Erythroblast (primary cell): ENCODE measurements around the gene CFLAR.
A peak's percentile ranks its signal among the peaks of the same experiment; 100 is the strongest.

Source experiments
- DNase-seq, 2 experiments: peaks; one replicate each; lab custom pipeline; 2025; lab: John Stamatoyannopoulos, UW
- GATA1 ChIP-seq: IDR thresholded peaks from 2 replicates; pipeline ENCODE4 v1.6.1; 2011; ENCODE audit warnings: low read depth, mild to moderate bottlenecking, control low read depth, low read length, moderate library complexity
- POLR2A ChIP-seq: IDR thresholded peaks from 2 replicates; pipeline ENCODE4 v1.6.1; 2011; ENCODE audit warnings: mild to moderate bottlenecking, low read length

CFLAR gene

DNA sequence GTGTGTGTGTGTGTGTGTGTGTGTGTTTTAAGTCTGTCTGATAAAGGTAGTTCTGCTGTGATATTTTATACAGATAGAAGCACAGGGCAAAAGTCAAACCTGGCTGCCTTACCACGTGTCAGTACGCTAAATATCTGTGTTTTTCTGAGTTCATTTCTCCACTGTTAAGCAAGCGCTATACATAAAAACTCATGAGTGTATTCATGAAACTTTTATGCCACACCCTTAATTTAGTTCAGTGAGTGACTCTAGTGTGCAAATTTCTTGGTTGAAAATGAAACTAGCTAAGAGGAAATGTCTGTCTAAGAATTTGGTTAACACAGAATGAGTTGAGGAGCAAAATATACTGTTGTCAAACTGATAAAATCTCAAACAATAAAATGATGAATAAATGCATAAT, 78.1 kb downstream of the CFLAR start:
- DNase-seq = peak in 1 of 2 experiments; percentile 11
- no peak for TF ChIP-seq POLR2A
- no peak for TF ChIP-seq GATA1

DNA sequence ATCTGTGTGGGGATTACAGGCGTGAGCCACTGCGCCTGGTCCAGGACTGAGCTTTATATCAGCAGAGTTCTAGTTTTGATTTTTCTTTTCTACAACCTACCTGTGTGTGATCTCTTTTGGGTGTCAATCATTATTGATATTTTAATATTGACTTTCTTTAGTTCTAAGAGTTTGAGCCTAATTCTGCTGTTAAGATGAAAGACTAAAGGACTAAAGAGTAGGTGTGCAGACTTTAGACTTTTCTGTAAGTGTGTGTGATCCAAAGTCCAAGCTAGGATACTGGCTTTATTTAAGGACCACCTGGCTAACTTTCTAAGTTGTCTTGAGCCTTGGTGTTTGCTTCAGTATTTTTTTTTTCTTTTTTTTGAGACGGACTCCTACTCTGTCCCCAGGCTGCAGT, 79.4 kb downstream of the CFLAR start:
- DNase-seq = no peak
- TF ChIP-seq POLR2A (no peak), GATA1 (no peak)

DNA sequence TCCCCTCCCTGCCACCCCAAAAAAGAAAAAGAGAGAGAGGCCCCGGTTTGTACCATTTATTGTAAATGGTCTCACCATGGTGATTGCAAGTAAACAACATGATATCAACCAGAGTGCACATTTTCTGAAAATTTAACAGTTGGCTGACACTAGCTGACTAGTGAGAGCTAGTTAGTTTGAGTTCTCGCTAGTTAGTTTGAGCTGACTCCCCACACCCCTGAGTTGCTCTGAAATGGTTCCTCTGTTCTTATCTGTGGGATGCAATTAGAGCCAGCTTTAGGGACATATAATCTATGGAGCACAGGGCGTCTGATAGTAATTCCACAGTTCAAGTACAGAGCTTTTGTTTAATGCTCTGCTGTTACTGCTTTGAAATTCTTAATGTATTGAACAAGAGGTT, 80.0 kb downstream of the CFLAR start:
- no peak for TF ChIP-seq POLR2A
- no peak for TF ChIP-seq GATA1
- DNase-seq = peak; percentile 68 to 88

DNA sequence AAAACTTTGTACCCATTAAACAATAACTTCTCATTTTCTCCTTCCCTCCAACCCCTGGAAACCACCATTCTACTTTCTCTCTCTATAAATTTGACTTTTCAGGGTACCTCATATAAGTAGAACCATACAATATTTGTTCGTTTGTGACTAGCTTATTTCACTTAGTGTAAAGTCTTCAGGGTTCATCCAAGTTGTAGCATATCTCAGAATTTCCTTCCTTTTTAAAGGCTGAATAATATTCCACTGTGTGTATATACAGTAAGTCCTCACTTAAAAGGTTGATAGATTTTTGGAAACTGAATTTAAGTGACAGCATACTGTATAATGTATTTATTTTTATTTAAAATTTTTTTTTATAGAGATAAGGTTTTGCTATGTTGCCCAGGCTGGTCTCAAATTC, 80.8 kb downstream of the CFLAR start:
- TF ChIP-seq POLR2A (no peak), GATA1 (no peak)

DNA sequence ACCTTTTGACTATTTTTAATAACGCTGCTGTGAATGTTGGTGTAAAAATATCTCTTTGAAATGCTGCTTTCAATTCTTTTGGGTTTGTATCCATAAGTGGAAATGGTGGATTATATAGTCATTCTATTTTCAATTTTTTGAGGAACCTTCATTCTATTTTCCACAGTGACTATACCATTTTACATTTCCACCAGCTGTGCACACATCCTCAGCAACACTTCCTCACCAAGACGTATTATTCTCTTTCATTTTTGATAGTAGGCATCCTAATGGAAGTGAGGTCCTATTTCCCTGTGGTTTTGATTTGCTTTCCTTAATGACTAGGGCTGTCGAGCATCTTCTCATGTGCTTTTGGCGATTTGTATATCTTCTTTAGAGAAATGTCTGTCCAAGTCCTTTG, 81.8 kb downstream of the CFLAR start:
- DNase-seq = no peak
- TF ChIP-seq GATA1 = no peak
- no peak for TF ChIP-seq POLR2A

More for the DNA sequence above, 80.8 kb downstream of the CFLAR start:
- DNase-seq = no peak

DNA sequence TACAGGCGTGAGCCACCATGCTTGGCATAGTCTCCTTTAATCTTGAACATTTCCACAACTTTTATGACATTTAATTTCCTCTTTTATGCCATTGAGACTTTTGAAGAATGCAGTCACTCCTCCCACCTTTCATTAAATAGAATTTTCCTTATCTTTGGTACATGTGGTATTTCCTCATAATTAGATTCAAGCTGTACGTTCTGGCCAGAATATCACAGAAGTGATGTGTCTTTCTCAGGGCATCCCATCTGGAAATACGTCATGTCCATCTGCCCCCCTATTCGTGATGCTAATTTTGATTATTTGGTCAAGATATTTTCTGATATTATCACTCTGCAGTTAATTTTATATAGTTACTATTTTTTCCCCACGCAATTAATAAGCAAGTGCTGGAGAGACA, 83.9 kb downstream of the CFLAR start:
- DNase-seq = no peak
- TF ChIP-seq GATA1 = no peak
- no peak for TF ChIP-seq POLR2A

DNA sequence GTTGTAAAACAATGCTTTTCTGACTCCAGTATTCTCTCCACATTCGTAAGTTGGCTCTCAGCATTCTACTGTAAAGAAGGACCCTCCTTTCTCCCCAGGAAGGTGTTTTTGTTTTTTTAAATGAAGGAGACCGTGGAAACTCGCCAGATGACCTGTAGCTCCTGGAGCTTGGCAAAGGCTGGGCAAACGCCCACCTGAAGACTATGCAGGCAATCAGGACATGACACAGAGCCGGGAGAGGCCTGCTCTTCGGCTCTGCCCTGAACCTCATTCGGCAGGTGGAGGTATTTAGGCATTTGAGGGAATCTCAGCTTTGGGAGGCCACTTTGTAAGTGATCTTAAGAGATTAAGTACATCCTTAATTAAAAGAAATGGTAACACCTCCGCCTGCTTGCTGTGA, 84.4 kb downstream of the CFLAR start:
- no peak for TF ChIP-seq POLR2A
- no peak for TF ChIP-seq GATA1
- no peak for DNase-seq

DNA sequence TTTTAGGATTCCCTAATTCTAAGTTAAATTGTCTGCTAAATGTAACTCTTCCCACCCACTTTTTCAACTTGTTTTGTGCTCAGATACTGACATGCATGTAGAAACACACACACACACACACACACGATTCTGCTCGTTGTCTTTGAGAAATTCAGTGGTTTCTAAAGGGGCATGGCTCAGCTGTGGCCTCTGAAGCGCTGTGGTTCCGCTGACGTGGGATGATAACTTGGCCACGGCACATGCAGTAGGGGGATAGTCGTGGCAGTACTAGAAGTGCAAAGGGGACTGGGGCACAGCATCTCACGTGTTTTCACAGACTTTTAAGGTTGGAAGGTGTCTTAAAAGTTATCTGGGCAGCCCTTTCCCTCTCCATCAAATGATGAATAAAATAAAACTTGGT, 85.4 kb downstream of the CFLAR start:
- TF ChIP-seq POLR2A (no peak), GATA1 (no peak)
- DNase-seq = no peak

DNA sequence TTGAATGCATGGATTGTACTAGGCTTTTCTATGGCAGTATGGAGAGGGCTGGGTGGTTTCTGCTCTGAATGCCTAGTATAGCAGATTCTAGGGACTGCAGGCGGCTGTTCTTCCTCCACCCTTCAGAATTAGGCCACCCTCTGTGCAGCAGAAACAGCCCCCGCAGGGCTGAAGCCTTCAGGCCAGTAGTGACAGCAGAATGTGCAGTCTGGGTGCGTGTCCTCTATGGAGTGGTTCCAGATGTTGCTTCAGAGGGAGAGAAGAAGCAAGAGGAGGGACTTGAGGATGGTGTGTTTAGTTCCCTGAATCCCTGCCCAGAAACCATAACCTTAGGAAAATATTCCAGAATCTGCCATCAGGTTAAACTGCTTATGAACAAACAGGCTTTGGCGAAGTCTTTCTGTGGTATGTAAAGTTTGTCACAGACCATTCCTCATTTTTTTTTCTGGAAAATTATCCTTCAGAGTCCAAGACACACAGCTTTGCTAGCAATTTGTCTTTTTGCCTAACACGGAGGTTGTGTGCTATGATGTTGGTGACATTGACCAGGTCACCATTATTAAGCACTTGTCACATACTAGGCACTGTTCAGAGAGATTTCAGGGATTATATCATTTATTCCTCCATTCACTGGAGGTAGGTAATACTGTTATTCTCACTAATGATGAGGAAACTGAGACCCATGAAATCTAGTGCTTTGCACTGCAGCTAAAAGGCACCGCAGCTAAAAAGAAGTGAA, 88.1 kb downstream of the CFLAR start:
- DNase-seq = no peak
- TF ChIP-seq GATA1 (no peak), POLR2A (no peak)

DNA sequence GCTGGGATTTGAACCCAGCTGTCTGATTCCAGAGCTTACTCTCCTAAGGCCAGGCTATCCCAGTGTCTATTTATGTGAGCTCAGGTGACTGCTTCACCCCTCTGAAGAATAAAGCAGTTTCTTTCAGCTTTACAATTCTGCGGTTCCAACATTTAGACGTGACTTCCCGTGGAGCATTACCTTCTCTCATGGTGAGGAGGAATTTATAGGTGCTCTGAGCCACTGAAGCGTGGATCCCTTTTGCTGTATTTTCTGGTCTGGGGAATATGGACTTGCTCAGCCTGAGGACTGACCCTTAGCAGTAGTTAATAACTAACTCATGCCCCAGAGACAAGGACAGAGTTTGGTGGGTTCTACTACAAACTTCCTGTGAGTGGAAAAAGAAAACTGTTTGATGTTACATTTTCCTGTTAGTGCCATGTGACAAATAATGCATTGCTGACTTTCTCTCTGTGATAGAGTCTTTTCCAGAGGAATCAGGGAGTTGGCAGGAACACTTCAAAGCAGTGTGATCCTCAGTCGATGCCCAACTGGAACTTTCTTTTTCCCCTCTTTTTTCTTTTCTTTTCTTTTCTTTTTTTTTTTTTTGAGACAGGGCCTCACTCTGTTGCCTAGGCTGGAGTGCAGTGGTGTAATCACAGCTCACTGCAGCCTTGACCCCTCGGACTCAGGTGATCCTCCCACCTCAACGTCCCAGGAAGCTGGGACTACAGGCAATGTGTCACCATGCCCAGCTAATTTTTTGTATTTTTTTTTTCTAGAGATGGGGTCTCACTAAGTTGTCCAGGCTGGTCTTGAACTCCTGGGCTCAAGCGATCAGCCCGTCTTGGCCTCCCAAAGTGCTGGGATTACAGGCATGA, 88.9 kb downstream of the CFLAR start:
- no peak for TF ChIP-seq POLR2A
- TF ChIP-seq GATA1 = no peak
- no peak for DNase-seq

DNA sequence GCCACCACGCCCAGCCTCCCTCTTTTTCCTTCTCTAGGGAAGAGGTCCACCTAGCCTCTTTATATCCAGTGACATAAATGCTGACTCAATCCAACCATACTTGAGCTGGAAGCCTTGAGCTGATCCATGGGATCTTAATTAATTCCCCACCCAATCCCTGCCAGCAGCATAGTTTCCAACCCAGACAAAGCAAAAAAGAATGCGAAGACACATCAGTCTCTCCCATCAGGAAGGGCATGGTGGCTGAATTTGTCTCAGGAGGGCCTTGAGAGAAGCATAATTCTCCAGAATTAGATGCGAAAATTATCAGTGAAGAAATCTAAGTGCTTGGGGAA, 89.5 kb downstream of the CFLAR start:
- no peak for DNase-seq
- TF ChIP-seq GATA1 = no peak
- no peak for TF ChIP-seq POLR2A

DNA sequence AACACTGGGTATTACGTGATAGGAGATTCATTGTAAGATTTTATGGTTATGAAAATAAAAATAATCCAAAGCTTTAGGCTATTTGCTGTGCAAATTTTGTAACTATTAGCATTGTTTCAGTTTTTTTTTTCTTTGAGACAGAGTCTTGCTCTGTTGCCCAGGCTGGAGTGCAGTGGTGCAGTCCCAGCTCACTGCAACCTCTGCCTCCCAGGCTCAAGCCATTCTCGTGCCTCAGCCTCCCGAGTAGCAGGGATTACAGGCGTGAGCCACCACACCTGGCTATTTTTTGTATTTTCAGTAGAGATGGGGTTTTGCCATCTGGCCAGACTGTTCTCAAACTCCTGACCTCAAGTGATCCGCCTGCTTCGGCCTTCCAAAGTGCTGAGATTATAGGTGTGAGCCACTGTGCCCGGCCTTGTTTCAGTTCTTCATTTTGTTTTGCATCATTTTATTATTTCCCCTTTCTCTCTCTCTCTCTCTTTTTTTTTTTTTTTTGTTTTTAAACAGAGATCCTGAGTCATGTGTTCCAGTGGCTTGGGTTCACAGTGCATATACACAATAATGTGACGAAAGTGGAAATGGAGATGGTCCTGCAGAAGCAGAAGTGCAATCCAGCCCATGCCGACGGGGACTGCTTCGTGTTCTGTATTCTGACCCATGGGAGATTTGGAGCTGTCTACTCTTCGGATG, 92.7 kb downstream of the CFLAR start:
- TF ChIP-seq GATA1 = no peak
- TF ChIP-seq POLR2A = no peak
- DNase-seq = no peak

DNA sequence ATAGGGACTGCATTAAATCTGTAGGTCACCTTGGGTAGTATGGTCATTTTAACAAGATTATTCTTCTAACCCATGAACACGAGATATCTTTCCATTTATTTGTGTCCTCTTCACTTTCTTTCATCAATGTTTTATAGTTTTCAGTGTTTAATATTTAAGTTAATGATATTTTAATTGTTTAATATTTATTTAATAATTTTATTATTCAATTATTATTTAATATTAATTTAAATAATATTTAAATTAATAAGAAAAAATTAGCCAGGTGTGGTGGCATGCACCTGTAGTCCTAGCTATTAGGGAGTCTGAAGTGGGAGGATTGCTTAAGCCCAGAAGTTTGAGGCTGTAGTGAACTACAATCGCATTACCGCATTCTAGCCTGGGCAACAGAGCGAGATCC, 100.0 kb downstream of the CFLAR start:
- no peak for TF ChIP-seq GATA1
- no peak for TF ChIP-seq POLR2A
- no peak for DNase-seq

DNA sequence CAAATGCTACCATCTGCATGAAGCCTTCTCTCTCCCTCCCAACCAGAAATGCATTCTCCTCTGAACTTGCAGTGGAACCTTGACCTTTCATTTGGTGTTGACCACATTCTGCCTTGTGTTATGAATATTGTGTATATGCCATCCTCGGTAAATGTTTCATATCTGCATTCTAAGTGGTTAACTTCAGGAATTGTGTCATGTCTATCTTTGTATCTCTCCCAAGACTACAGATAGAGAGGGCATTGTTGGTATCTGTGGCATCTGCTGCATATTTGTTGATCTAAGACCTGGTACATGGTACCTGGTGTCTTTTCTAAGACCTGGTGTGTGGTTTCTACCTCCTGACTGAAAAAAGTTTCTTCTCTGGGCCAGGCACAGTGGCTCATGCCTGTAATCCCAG, 101.0 kb downstream of the CFLAR start:
- TF ChIP-seq POLR2A (no peak), GATA1 (no peak)
- DNase-seq = no peak
